ENCODE results near the gene GPR137B.

Gene GPR137B

GRCh38 chr1:236154126-236154525 lies 11.8 kb downstream of the GPR137B start:
- H3K9me2 ChIP-seq (replicated peaks; ENCODE audit: insufficient read depth, low read length), result no peaks in the 10 kb centered on the region
- H3K36me3 ChIP-seq (ENCODE audit: low read length), result no peaks in the 10 kb centered on the region
- no peaks in the 10 kb centered on the region for H4K20me1 ChIP-seq (ENCODE audit: low read depth, low read length)
- no peaks in the 10 kb centered on the region for H3K79me2 ChIP-seq (ENCODE audit: insufficient read depth, low read length)
- no peak overlapping the region for H3K4me2 ChIP-seq (ENCODE audit: low read depth, low read length, poor library complexity, severe bottlenecking)
- no peaks in the 10 kb centered on the region for H3K27me3 ChIP-seq (ENCODE audit: low read length)
- no peaks in the 10 kb centered on the region for H3F3A ChIP-seq (ENCODE audit: insufficient read depth)
- H2AFZ ChIP-seq (ENCODE audit: low read depth, low read length, severe bottlenecking), result no peak overlapping the region
- no peak for TF ChIP-seq CTCF (IDR thresholded peaks at IDR 0.05; ENCODE audit: insufficient read depth, low read length, poor library complexity, severe bottlenecking)
- TF ChIP-seq EZH2phosphoT487 (conservative IDR thresholded peaks at IDR 0.05; ENCODE audit: low read length), result no peak
- no peaks in the 10 kb centered on the region for H3K9me3 ChIP-seq (ENCODE audit: insufficient read depth, low read length)
- no peak overlapping the region for H3K9ac ChIP-seq (ENCODE audit: low read length)
- no peak overlapping the region for H3K27ac ChIP-seq (ENCODE audit: low read depth, low read length)
- H3K4me3 ChIP-seq (ENCODE audit: insufficient read depth, low read length, poor library complexity, severe bottlenecking), result no peak overlapping the region

- Histone ChIP-seq H3K4me3 (ENCODE audit: insufficient read depth, low read length, poor library complexity, severe bottlenecking) (no peak overlapping the region), H3F3A (ENCODE audit: insufficient read depth) (no peaks in the 10 kb centered on the region), H3K9ac (ENCODE audit: low read length) (no peak overlapping the region), H3K9me3 (ENCODE audit: insufficient read depth, low read length) (no peaks in the 10 kb centered on the region), H3K79me2 (ENCODE audit: insufficient read depth, low read length) (no peaks in the 10 kb centered on the region), H3K9me2 (replicated peaks; ENCODE audit: insufficient read depth, low read length) (no peaks in the 10 kb centered on the region), H3K36me3 (ENCODE audit: low read length) (no peaks in the 10 kb centered on the region), H2AFZ (ENCODE audit: low read depth, low read length, severe bottlenecking) (no peak overlapping the region), H4K20me1 (ENCODE audit: low read depth, low read length) (no peaks in the 10 kb centered on the region), H3K4me2 (ENCODE audit: low read depth, low read length, poor library complexity, severe bottlenecking) (no peak overlapping the region), H3K27ac (ENCODE audit: low read depth, low read length) (no peak overlapping the region), H3K27me3 (ENCODE audit: low read length) (no peaks in the 10 kb centered on the region)
- no peak for TF ChIP-seq EZH2phosphoT487 (conservative IDR thresholded peaks at IDR 0.05; ENCODE audit: low read length)
- no peak for TF ChIP-seq CTCF (IDR thresholded peaks at IDR 0.05; ENCODE audit: insufficient read depth, low read length, poor library complexity, severe bottlenecking)
Observed at GRCh38 chr1:236154671-236155398, 12.5 kb downstream of the GPR137B start.

- Histone ChIP-seq H3K27ac (ENCODE audit: low read depth, low read length) (no peak overlapping the region), H3K27me3 (ENCODE audit: low read length) (no peaks in the 10 kb centered on the region), H3K4me3 (ENCODE audit: insufficient read depth, low read length, poor library complexity, severe bottlenecking) (no peak overlapping the region), H4K20me1 (ENCODE audit: low read depth, low read length) (no peaks in the 10 kb centered on the region), H2AFZ (ENCODE audit: low read depth, low read length, severe bottlenecking) (no peak overlapping the region), H3K4me2 (ENCODE audit: low read depth, low read length, poor library complexity, severe bottlenecking) (no peak overlapping the region), H3K9me2 (replicated peaks; ENCODE audit: insufficient read depth, low read length) (no peaks in the 10 kb centered on the region), H3K36me3 (ENCODE audit: low read length) (no peaks in the 10 kb centered on the region), H3F3A (ENCODE audit: insufficient read depth) (no peaks in the 10 kb centered on the region), H3K9me3 (ENCODE audit: insufficient read depth, low read length) (no peaks in the 10 kb centered on the region), H3K9ac (ENCODE audit: low read length) (no peak overlapping the region), H3K79me2 (ENCODE audit: insufficient read depth, low read length) (no peaks in the 10 kb centered on the region)
- TF ChIP-seq CTCF (IDR thresholded peaks at IDR 0.05; ENCODE audit: insufficient read depth, low read length, poor library complexity, severe bottlenecking) (no peak), EZH2phosphoT487 (conservative IDR thresholded peaks at IDR 0.05; ENCODE audit: low read length) (no peak)
Observed at GRCh38 chr1:236155399-236155767, 13.0 kb downstream of the GPR137B start.

All from SU-DHL-6 (cell line).